Esophagus (tissue), 2 donors: ENCODE results near the gene TLDC2. TPM values are rescaled to one million over a fixed set of nuclear protein-coding genes. Genes with fewer than 3 reads are reported as not detected.

Experiments
- H3K27ac ChIP-seq, 2 donors: one replicate each; pipeline ENCODE4 v1.5.1; 2013; ENCODE audit warnings: low read depth in 2 of 2, mild to moderate bottlenecking in 2 of 2, inconsistent platforms in 1 of 2, low read length in 1 of 2, moderate library complexity in 1 of 2
- H3K27me3 ChIP-seq, 2 donors: one replicate each; pipeline ENCODE4 v1.6.1; 2013; ENCODE audit warnings: low read length in 2 of 2, control low read depth in 1 of 2, mild to moderate bottlenecking in 1 of 2; ENCODE audit not compliant: insufficient read depth in 2 of 2, control insufficient read depth in 1 of 2
- H3K36me3 ChIP-seq, 2 donors: one replicate each; pipeline ENCODE4 v1.6.1; 2013; ENCODE audit warnings: low read length in 1 of 2; ENCODE audit not compliant: control insufficient read depth in 2 of 2, insufficient read depth in 2 of 2
- H3K4me1 ChIP-seq, 2 donors: one replicate each; pipeline ENCODE4 v1.6.1; 2013; ENCODE audit warnings: low read length in 1 of 2; ENCODE audit not compliant: control insufficient read depth in 2 of 2, insufficient read depth in 2 of 2
- H3K4me3 ChIP-seq, 2 donors: one replicate each; pipeline ENCODE4 v1.5.1; 2013; ENCODE audit warnings: low read length in 2 of 2, mild to moderate bottlenecking in 2 of 2, low read depth in 1 of 2, moderate library complexity in 1 of 2
- H3K9me3 ChIP-seq, 2 donors: one replicate each; pipeline ENCODE4 v1.6.1; 2013; ENCODE audit warnings: mild to moderate bottlenecking in 2 of 2, low read depth in 1 of 2, low read length in 1 of 2, moderate library complexity in 1 of 2; ENCODE audit not compliant: control insufficient read depth in 2 of 2, insufficient read depth in 1 of 2
- WGBS, 2 donors: extraction: QIAGEN DNeasy Blood & Tissue Kit; methylation state at CpG; one replicate each; pipeline ENCODE4 v1.1.7; 2013; 5-methylcytosine and 5-hydroxymethylcytosine counted together
- polyA plus RNA-seq, 2 donors: library from polyadenylated mRNA; stranded (reverse); fragments of 200-250 nt; gene quantifications; one replicate each; pipeline ENCODE4 v1.2.3, GENCODE V29; 2013
- donor health status: healthy with polysubstance abuse.
- donor health status: Bipolar disorder and iron deficiency.

TLDC2 gene
- polyA plus RNA-seq, 2 donors = 0.16 to 0.29 TPM

DNA sequence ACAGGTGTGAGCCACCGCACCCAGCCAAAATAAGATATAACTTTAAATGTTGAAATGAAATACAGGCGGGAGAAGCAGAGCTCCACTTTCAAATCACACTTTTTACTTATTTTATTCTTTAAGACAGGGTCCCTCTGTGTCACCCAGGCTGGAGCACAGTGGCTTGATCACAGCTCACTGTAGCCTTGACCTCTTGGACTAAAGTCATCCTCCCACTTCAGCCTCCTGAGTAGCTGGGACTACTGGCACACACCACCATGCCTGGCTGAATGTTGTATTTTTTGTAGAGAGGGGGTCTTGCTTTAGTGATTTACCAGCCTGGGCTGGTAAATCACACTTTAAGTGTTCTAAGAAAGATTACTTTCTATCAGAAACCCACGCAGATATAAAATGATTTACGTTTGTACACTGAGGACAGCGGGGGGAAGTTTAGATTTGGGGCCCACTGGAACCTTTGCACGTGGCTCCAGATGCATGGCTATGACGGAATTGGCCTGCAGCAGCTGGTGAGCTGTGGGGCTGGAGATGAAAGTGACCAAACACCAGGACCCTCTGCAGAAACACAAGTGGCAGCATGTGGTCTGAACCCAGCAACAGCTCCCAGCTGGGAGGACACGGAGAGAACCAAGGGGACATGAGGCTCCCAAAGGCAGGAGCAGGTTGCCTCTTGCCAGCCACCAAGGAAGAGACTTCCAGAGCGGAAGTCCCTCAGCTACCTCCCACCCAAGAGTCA is 26.4 kb upstream of the TLDC2 start:
- no peaks in the 10 kb centered on the region for H3K27me3 ChIP-seq
- no peak overlapping the region for H3K4me3 ChIP-seq
- peaks cover 13% of the 10 kb centered on the region in 2 donors for H3K4me1 ChIP-seq
- peaks cover 0 to 5% of the 10 kb centered on the region in 2 donors for H3K36me3 ChIP-seq
- 84 to 93% methylated on average over 9 of the region's 9 CpGs for WGBS, 2 donors
- H3K27ac ChIP-seq = peak overlapping the region in 1 of 2 donors; percentile 58
- H3K9me3 ChIP-seq = no peaks in the 10 kb centered on the region

DNA sequence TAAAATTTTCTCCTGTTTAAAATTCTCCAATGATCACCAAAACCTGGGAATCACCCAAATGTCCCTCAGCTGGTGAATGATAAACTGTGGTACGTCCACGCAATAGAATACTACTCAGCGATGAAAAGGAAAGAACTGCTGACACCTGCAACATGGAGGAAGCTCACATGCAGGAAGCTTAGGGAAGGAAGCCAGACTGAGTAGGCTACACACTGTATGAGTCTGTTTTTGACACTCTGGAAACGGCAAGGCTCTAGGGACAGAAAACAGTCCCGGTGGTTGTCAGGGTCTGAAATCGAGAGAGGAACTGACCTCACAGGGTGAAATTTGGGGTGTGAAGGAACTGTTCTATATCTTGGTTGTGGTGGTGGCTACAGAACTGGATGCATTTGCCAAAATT is 25.2 kb upstream of the TLDC2 start:
- no peaks in the 10 kb centered on the region for H3K9me3 ChIP-seq
- H3K4me1 ChIP-seq = peaks cover 11 to 22% of the 10 kb centered on the region in 2 donors
- WGBS, 2 donors = 91 to 92% methylated on average over 6 of the region's 6 CpGs
- no peaks in the 10 kb centered on the region for H3K27me3 ChIP-seq
- H3K4me3 ChIP-seq = no peak overlapping the region
- peaks cover 0 to 5% of the 10 kb centered on the region in 2 donors for H3K36me3 ChIP-seq
- no peak overlapping the region for H3K27ac ChIP-seq

DNA sequence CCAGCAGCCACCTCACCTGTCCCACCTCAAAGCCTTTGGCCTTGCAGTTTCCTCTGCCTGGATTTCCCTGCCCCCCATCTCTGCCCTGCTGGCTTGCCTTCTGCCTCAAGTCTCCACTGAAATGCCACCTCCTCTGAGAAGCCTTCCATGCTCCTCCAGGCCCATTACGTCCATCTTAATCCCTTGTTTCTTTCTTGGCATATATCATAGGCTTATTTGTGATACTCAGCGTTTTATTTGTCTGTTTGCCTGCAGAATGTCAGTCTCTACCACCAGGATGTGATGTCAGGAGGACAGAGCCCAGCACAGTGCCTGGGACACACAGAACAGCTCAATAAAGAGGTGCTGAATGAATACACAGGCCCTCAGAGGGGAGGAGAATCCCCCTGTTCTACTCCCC is 24.4 kb upstream of the TLDC2 start:
- 75 to 76% methylated on average over 2 of the region's 2 CpGs for WGBS, 2 donors
- peak overlapping the region; percentile 46 to 71 for H3K27ac ChIP-seq
- H3K4me1 ChIP-seq = peaks cover 11 to 30% of the 10 kb centered on the region in 2 donors
- no peak overlapping the region for H3K4me3 ChIP-seq
- no peaks in the 10 kb centered on the region for H3K27me3 ChIP-seq
- H3K36me3 ChIP-seq = peaks cover 0 to 5% of the 10 kb centered on the region in 2 donors
- H3K9me3 ChIP-seq = no peaks in the 10 kb centered on the region

DNA sequence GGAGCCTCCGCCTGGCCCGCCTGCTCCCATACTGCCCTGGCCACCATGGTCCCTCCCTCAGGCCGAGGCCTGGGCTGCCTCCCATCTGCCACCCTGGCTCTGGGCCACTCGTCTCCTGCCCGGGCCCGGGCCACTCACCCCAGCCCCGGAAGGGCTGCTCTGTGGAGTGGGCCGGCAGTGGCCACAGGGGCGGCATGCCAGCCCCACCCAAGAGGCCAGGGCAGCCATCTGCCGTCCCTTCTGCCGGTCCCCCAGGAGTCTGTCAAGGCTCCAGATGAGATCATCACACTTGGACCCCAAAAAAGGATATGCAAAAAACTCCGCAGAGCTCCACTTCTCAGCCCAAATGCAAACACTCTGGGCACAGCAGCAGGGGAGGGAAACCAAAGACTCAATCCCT is 23.8 kb upstream of the TLDC2 start:
- Histone ChIP-seq H3K36me3 (peaks cover 0 to 9% of the 10 kb centered on the region in 2 donors), H3K4me1 (peaks cover 10 to 32% of the 10 kb centered on the region in 2 donors), H3K27ac (peak overlapping the region; percentile 71 to 72), H3K9me3 (no peaks in the 10 kb centered on the region), H3K4me3 (no peak overlapping the region), H3K27me3 (no peaks in the 10 kb centered on the region)
- 55 to 58% methylated on average over 12 of the region's 12 CpGs for WGBS, 2 donors

DNA sequence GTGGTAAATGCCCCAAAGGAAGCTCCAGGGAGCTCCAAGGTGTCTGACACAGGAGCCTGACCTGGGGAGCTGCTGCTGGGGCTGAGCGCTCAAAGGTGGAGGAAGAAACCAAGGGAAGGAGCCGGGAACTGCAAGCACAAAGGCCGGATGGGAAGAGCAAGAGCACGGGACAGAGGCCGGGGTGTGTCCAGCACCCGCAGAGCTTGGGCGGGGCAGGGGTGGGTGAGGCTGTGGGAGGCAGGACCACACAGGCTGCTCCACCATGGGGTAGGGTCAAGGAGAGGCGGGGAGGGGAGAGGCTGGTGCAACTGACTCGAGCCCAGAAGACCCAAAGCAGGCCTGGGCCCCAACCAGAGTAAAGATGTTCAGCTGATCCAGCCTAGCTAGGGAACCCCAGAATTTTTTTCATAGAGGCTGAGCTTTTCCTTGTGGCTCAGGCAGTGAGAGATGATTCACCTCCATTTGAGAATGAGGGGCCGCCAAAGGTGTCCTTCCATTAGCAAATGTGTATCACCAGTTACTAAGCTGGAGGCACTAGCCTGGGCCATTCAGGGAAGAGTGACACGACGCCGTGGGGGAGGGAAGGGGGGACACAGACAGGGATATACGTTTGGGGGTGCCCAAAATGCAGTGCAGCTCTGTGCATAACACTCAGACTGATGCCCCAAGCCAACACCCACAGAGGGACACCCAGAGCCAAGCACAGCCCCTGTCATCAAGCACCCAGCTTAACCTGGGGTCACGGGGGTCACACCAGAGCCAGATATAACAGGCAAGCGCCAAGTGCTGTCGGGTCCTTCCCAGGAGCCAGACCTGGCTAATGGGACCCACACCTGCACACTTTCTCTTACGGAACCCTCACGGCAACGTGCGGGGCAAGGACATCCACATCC is 21.3 kb upstream of the TLDC2 start:
- no peak overlapping the region for H3K4me3 ChIP-seq
- H3K27ac ChIP-seq = peak overlapping the region; percentile 43 to 50
- H3K27me3 ChIP-seq = no peaks in the 10 kb centered on the region
- peaks cover 8 to 26% of the 10 kb centered on the region in 2 donors for H3K4me1 ChIP-seq
- no peaks in the 10 kb centered on the region for H3K9me3 ChIP-seq
- peaks cover 0 to 12% of the 10 kb centered on the region in 2 donors for H3K36me3 ChIP-seq
- 55 to 60% methylated on average over 21 of the region's 21 CpGs for WGBS, 2 donors

DNA sequence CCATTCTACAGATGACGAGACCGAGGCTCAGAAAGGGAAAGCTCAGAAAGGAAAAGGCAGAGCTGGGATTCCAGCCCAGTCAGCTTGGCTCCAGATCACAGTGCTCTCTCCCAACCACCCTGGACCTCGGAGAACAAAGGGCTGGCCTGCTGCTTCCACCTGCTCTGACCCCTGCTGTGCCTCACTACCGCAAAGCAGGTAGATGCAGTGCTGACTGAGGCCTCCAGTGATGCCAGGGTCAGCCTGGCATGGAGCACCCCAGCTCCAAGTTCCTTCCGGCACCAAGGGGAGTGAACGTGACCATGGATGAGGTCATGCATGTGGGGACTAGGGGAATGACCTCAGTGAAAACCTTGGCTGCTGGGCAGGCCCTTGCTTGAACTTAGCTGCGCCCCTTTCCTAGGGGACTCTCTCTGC is 20.7 kb upstream of the TLDC2 start:
- Histone ChIP-seq H3K4me3 (no peak overlapping the region), H3K4me1 (peaks cover 11 to 26% of the 10 kb centered on the region in 2 donors), H3K9me3 (no peaks in the 10 kb centered on the region), H3K27me3 (no peaks in the 10 kb centered on the region), H3K36me3 (peaks cover 0 to 12% of the 10 kb centered on the region in 2 donors), H3K27ac (peak overlapping the region in 1 of 2 donors; percentile 72)
- WGBS, 2 donors = 59 to 65% methylated on average over 6 to 7 of the region's 7 CpGs

DNA sequence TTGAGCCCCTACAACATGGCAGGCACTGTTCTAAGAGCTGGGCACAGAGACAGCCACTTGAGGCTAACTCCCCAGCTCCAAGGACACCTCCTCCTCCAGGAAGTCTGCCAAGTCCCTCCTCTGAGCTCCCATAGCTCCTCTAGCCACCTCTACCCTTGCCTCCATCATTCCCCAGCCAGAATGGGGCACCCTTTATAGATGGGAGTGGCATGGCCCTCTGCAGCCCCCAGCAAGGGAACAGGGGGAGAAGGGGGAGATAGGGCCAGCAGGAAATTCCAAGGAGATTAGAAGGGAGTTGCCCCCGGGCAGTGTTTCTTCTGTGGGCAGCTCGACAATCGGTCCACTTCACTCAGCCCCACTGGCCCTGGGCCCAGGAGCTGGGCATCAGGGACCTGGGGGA is 19.7 kb upstream of the TLDC2 start:
- peak overlapping the region; percentile 43 to 72 for H3K27ac ChIP-seq
- peaks cover 11 to 32% of the 10 kb centered on the region in 2 donors for H3K4me1 ChIP-seq
- WGBS, 2 donors = 30 to 46% methylated on average over 3 of the region's 3 CpGs
- H3K4me3 ChIP-seq = no peak overlapping the region
- no peaks in the 10 kb centered on the region for H3K27me3 ChIP-seq
- peaks cover 0 to 18% of the 10 kb centered on the region in 2 donors for H3K36me3 ChIP-seq
- H3K9me3 ChIP-seq = no peaks in the 10 kb centered on the region

DNA sequence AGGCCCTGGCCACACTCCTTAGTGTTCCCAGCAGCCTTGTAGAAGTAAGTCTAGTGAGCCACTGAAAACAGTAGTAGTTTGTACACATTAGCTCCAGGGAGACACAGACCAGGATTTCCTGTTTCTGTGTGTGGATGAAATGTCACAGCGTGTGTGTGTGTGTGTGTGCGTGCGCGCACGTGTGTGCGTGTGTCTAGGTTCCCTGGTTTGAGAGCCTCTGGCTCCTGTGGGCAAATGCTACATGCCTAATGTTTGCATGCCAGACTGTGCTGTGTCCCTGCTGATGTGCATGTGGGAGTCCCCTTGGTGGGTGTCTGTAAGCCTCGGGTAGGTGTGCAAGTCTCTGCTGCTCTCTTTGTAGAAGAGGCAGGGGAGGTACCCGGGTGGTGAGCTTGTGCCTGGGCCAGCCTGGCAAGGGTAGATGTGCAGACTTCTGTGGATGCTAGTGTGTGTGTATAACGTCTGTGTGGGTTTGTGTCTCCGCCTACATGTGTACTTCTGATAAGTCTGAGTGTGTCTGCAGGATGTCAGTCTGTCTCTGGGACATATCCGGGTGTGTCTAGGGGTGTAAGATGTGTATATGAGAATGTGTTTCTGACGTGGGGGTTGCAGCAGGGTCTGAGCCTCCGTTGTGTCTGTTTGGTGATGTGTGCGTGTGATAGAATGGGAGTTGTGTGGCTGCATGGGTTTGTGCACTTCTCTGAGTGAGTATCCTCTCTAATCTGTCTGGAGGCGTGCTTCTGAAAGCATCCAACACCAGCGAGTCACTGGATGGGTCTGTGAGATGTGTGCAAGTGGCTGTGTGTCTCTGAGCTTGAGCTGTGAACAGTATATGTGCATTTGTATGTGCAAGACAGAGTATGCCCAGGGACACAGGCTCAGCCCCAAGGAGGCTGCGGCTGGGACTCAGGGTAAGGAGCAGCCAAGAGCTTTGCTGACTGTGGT is 19.0 kb upstream of the TLDC2 start:
- H3K4me3 ChIP-seq = no peak overlapping the region
- peaks cover 11 to 39% of the 10 kb centered on the region in 2 donors for H3K4me1 ChIP-seq
- H3K27me3 ChIP-seq = no peaks in the 10 kb centered on the region
- 46 to 61% methylated on average over 17 of the region's 17 CpGs for WGBS, 2 donors
- H3K27ac ChIP-seq = peak overlapping the region; percentile 43 to 72
- H3K9me3 ChIP-seq = no peaks in the 10 kb centered on the region
- H3K36me3 ChIP-seq = peaks cover 0 to 18% of the 10 kb centered on the region in 2 donors

DNA sequence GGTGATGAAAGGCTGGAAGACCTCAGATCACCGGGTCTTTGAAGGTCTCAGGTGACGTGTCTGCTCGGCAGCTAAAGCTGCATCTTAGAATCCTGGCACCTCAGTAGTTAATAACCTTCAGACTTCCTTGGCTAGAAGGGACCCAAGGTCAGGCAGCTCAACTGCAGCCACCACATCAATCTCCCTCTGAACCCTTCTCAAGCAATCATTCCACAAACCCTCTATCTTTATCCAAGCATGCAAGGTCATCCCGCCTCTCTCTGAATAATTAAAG is 16.7 kb upstream of the TLDC2 start:
- H3K9me3 ChIP-seq = no peaks in the 10 kb centered on the region
- peaks cover 0 to 13% of the 10 kb centered on the region in 2 donors for H3K36me3 ChIP-seq
- 69 to 73% methylated on average over 4 of the region's 4 CpGs for WGBS, 2 donors
- peak overlapping the region in 1 of 2 donors; percentile 6 for H3K27ac ChIP-seq
- no peaks in the 10 kb centered on the region for H3K27me3 ChIP-seq
- H3K4me1 ChIP-seq = peaks cover 5 to 40% of the 10 kb centered on the region in 2 donors
- H3K4me3 ChIP-seq = no peak overlapping the region
